Heart left ventricle (tissue), 16 donors: Measurements from ENCODE around the gene TAF4B. TPM values are rescaled to one million over a fixed set of nuclear protein-coding genes. Genes with fewer than 3 reads are reported as not detected.

Experiments
- ATAC-seq, 4 donors: fragments of 200-7000 bp; cut with Tn5 transposase; one replicate each; pipeline ENCODE4 v1.9.1; 2020 to 2022; ENCODE audit warnings: moderate library complexity in 4 of 4, mild to moderate bottlenecking in 3 of 4, moderate number of reproducible peaks in 1 of 4
- DNase-seq, 5 donors: peaks; one replicate each; pipeline ENCODE4 v3.0.0-alpha.2; 2020
- H3K27ac ChIP-seq, 12 donors: fragments of 200-600 bp; sonication (generic) in 4 of 12; one replicate each; pipeline versions ENCODE4 v1.5.0 to v1.8.0; 2016 to 2022; ENCODE audit warnings: mild to moderate bottlenecking in 2 of 12
- H3K27me3 ChIP-seq, 9 donors: fragments of 200-600 bp; sonication (generic) in 2 of 9; one replicate each; pipeline versions ENCODE4 v1.5.1 to v1.8.0; 2016 to 2022; ENCODE audit warnings: mild to moderate bottlenecking in 3 of 9
- H3K36me3 ChIP-seq, 9 donors: fragments of 200-600 bp; sonication (generic) in 2 of 9; one replicate each; pipeline versions ENCODE4 v1.5.0 to v1.8.0; 2018 to 2022; ENCODE audit warnings: mild to moderate bottlenecking in 2 of 9
- H3K4me1 ChIP-seq, 12 donors: fragments of 200-600 bp; sonication (generic) in 4 of 12; one replicate each; pipeline versions ENCODE4 v1.5.0 to v1.8.0; 2016 to 2022; ENCODE audit warnings: mild to moderate bottlenecking in 3 of 12
- H3K4me3 ChIP-seq, 12 donors: fragments of 200-600 bp; sonication (generic) in 4 of 12; one replicate each; pipeline versions ENCODE4 v1.5.0 to v1.8.0; 2017 to 2022; ENCODE audit warnings: mild to moderate bottlenecking in 9 of 12, moderate library complexity in 4 of 12
- H3K9me3 ChIP-seq, 12 donors: fragments of 200-600 bp; sonication (generic) in 4 of 12; one replicate each; pipeline versions ENCODE4 v1.5.0 to v1.8.0; 2016 to 2022; ENCODE audit warnings: mild to moderate bottlenecking in 1 of 12
- POLR2A ChIP-seq, 2 donors: fragments of 450-650 bp; IDR thresholded peaks; one replicate each; pipeline ENCODE4 v1.6.1; 2017; ENCODE audit warnings: antibody characterized with exemption in 2 of 2, mild to moderate bottlenecking in 2 of 2, moderate library complexity in 2 of 2
- WGBS, 4 donors: extraction: QIAGEN DNeasy Blood & Tissue Kit in 2 of 4; methylation state at CpG; one replicate each; pipeline versions ENCODE4 v1.1.5 to v1.1.7; 2013 to 2018; 5-methylcytosine and 5-hydroxymethylcytosine counted together
- intact Hi-C, 10 donors: fragments of 100-400 bp; cut with DNase I; formaldehyde crosslinking; loops; one replicate each; pipeline versions ENCODE4 v1.11.1 to v1.14.2; 2022
- polyA plus RNA-seq, 2 donors: library from polyadenylated mRNA; stranded (reverse); fragments of 200-250 nt; gene quantifications; one replicate each; pipeline ENCODE4 v1.2.3, GENCODE V29; 2013
- total RNA-seq, 9 donors: library from RNA; depleted of rRNA in 2 of 9; stranded (reverse); fragments of >200 nt in 2 of 9; fragmentation: NEBNext Ultra II Directional in 3 of 9; extraction: Animal tissue kit (Norgen Biotek cat#: 25700) in 3 of 9; gene quantifications; one replicate each; pipeline versions ENCODE4 v1.1.0 to v1.2.4, GENCODE V29; 2016 to 2023
- TF ChIP-seq, protein P1 (sequence below), 12 donors: fragments of 200-600 bp; sonication (generic) in 4 of 12; IDR thresholded peaks; one replicate each; pipeline versions ENCODE4 v1.5.0 to v1.8.0; 2018 to 2022; ENCODE audit warnings: antibody characterized with exemption in 12 of 12, mild to moderate bottlenecking in 5 of 12
- donor health status: ischemic (EF 13 %, LVEDD 7.1; RV severe dilation, severe dysfunction).
- donor health status: healthy with polysubstance abuse.
- donor health status: DM: no; HTN: yes; CAD: no.
- donor health status: DM: no; HTN: no; CAD: no.
- donor health status: ischemic (EF 25% LVEDD 6.9; RV normal size, moderate dysfunction).
- donor health status: ischemic (EF 25% LVEDD 5.7; RV mildly dilated, moderate dysfunction).
- donor health status: healthy.
- donor health status: DM: yes; HTN: yes; CAD: no.
- donor health status: ischemic (EF 35%, LVEDD 5.7; RV mildly dilated, moderate dysfunction).
- donor health status: nonischemic (EF 11% LVEDD 7.7; RV severe dilation, severe dysfunction).
- donor health status: DM: yes; HTN: yes; CAD: no.
- donor health status: PGD.
- donor health status: ischemic (EF 29% LVEDD 5.4; RV normal size, mild dysfunction).
- donor health status: nonischemic (EF 23%, LVEDD 6.1; RV moderate dilation, normal function).

TAF4B gene
- total and polyA plus RNA-seq, 11 donors, result 0.38 to 3.6 (median 1.6) TPM

GRCh38 chr18:26205318-26205717, 20.9 kb upstream of the TAF4B start:
- ATAC-seq, result no peak
- no peak for TF ChIP-seq POLR2A (IDR thresholded peaks at IDR 0.05)
- TF ChIP-seq, protein P1, sequence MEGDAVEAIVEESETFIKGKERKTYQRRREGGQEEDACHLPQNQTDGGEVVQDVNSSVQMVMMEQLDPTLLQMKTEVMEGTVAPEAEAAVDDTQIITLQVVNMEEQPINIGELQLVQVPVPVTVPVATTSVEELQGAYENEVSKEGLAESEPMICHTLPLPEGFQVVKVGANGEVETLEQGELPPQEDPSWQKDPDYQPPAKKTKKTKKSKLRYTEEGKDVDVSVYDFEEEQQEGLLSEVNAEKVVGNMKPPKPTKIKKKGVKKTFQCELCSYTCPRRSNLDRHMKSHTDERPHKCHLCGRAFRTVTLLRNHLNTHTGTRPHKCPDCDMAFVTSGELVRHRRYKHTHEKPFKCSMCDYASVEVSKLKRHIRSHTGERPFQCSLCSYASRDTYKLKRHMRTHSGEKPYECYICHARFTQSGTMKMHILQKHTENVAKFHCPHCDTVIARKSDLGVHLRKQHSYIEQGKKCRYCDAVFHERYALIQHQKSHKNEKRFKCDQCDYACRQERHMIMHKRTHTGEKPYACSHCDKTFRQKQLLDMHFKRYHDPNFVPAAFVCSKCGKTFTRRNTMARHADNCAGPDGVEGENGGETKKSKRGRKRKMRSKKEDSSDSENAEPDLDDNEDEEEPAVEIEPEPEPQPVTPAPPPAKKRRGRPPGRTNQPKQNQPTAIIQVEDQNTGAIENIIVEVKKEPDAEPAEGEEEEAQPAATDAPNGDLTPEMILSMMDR (IDR thresholded peaks at IDR 0.05), result no peak
- 85 to 91% (median 87%) methylated on average over 1 of the region's 1 CpG for WGBS, 4 donors

GRCh38 chr18:26206488-26206887, 19.8 kb upstream of the TAF4B start:
- no peaks in the 10 kb centered on the region for H3K36me3 ChIP-seq
- intact Hi-C loops, result no loop called here
- no peak overlapping the region for H3K27ac ChIP-seq

More at GRCh38 chr18:26205318-26205717, 20.9 kb upstream of the TAF4B start:
- Histone ChIP-seq H3K36me3 (no peaks in the 10 kb centered on the region), H3K27ac (no peak overlapping the region), H3K4me1 (no peaks in the 10 kb centered on the region), H3K27me3 (no peaks in the 10 kb centered on the region), H3K9me3 (peaks cover 0 to 8% (median 0%) of the 10 kb centered on the region in 12 donors), H3K4me3 (no peak overlapping the region)
- intact Hi-C loops, result loop anchor here in 1 of 10 donors (2.0 kb wide), 1 partner anchor 19 kb away; no protein-coding TSS in a partner anchor
- no peak for DNase-seq

GRCh38 chr18:26207937-26208336, 18.3 kb upstream of the TAF4B start:
- no peak for ATAC-seq
- Histone ChIP-seq H3K9me3 (no peaks in the 10 kb centered on the region), H3K4me1 (no peaks in the 10 kb centered on the region), H3K27me3 (no peaks in the 10 kb centered on the region), H3K36me3 (no peaks in the 10 kb centered on the region), H3K4me3 (no peak overlapping the region), H3K27ac (no peak overlapping the region)
- intact Hi-C loops, result no loop called here
- DNase-seq, result no peak
- 83 to 91% (median 86%) methylated on average over 3 of the region's 3 CpGs for WGBS, 4 donors
- TF ChIP-seq, protein P1 (IDR thresholded peaks at IDR 0.05), result no peak
- no peak for TF ChIP-seq POLR2A (IDR thresholded peaks at IDR 0.05)

More at GRCh38 chr18:26206488-26206887, 19.8 kb upstream of the TAF4B start:
- Histone ChIP-seq H3K4me3 (no peak overlapping the region), H3K27me3 (no peaks in the 10 kb centered on the region), H3K4me1 (no peaks in the 10 kb centered on the region), H3K9me3 (peaks cover 0 to under 1% (median 0%) of the 10 kb centered on the region in 12 donors)
- ATAC-seq (no peak), DNase-seq (no peak)
- TF ChIP-seq, protein P1 (IDR thresholded peaks at IDR 0.05), result no peak
- TF ChIP-seq POLR2A (IDR thresholded peaks at IDR 0.05), result no peak
- 92 to 95% (median 93%) methylated on average over 2 of the region's 2 CpGs for WGBS, 4 donors

DNA sequence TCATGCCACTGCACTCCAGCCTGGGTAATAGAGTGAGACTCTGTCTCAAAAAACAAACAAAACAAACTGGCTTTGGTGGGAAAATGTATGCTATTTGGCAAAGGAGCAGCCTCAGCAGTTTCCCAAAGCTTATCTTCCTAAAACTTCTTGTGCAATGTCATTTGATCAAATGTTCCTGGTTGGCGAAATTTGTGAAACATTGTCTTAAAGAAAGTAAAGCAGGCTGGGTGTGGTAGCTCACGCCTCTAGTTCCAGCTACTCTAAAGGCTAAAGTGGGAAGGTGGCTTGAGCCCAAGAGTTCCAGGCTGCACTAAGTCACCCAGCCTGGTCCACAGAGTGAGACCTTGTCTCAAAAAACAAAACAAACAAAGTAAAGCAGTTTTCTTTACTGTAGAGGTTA, 17.3 kb upstream of the TAF4B start:
- ATAC-seq (no peak), DNase-seq (no peak)
- Histone ChIP-seq H3K4me3 (no peak overlapping the region), H3K36me3 (no peaks in the 10 kb centered on the region), H3K4me1 (no peaks in the 10 kb centered on the region), H3K27me3 (no peaks in the 10 kb centered on the region), H3K27ac (no peak overlapping the region), H3K9me3 (no peaks in the 10 kb centered on the region)
- no peak for TF ChIP-seq POLR2A (IDR thresholded peaks at IDR 0.05)
- TF ChIP-seq, protein P1 (IDR thresholded peaks at IDR 0.05), result no peak
- intact Hi-C loops, result no loop called here
- 75 to 78% (median 76%) methylated on average over 2 of the region's 2 CpGs for WGBS, 4 donors
